Keratinocyte (primary cell): Measurements from ENCODE around the gene BABAM2. TPM values are rescaled to one million over a fixed set of nuclear protein-coding genes. Genes with fewer than 3 reads are reported as not detected.

Experiments
- DNase-seq: peaks from one replicate; pipeline ENCODE4 v3.0.0-alpha.2; 2011; ENCODE audit warnings: low read depth, missing footprints, low spot score
- FAIRE-seq: peaks from 2 replicates; lab custom pipeline; 2011; peaks lifted over from hg19 to GRCh38; lab: Jason Lieb, UNC
- H2AFZ ChIP-seq: 2 replicates; pipeline ENCODE4 v1.6.0; 2012; ENCODE audit warnings: low read length, control low read depth, inconsistent platforms; ENCODE audit not compliant: control insufficient read depth
- H3K27ac ChIP-seq: 2 replicates; pipeline ENCODE4 v1.5.1; 2011; ENCODE audit warnings: low read length; ENCODE audit not compliant: control insufficient read depth, insufficient read depth
- H3K27me3 ChIP-seq: 3 replicates; pipeline ENCODE4 v1.6.0; 2011; ENCODE audit warnings: low read length; ENCODE audit not compliant: control insufficient read depth, insufficient read depth; ENCODE audit errors: extremely low read depth
- H3K36me3 ChIP-seq, 2 experiments: 2 replicates in 1 of 2; 3 replicates in 1 of 2; pipeline ENCODE4 v1.5.1; 2011; ENCODE audit warnings: low read length in 2 of 2, mild to moderate bottlenecking in 1 of 2; ENCODE audit not compliant: control insufficient read depth in 2 of 2, insufficient read depth in 2 of 2; ENCODE audit errors: extremely low read depth in 1 of 2
- H3K4me1 ChIP-seq: 3 replicates; pipeline ENCODE4 v1.5.1; 2011; ENCODE audit warnings: low read length; ENCODE audit not compliant: control insufficient read depth, insufficient read depth; ENCODE audit errors: extremely low read depth
- H3K4me2 ChIP-seq: 3 replicates; pipeline ENCODE4 v1.6.0; 2011; ENCODE audit warnings: low read depth, low read length; ENCODE audit not compliant: control insufficient read depth, insufficient read depth; ENCODE audit errors: extremely low read depth
- H3K4me3 ChIP-seq, 3 experiments: fragments of 200-600 bp in 1 of 3; sonication (generic) in 1 of 3; 2 replicates in 2 of 3; 3 replicates in 1 of 3; pipeline ENCODE4 v1.5.1; 2011 to 2016; ENCODE audit warnings: low read length in 3 of 3, mild to moderate bottlenecking in 3 of 3, control low read depth in 2 of 3, inconsistent platforms in 1 of 3, low read depth in 1 of 3, mixed read lengths in 1 of 3, mixed run types in 1 of 3, moderate library complexity in 1 of 3; ENCODE audit not compliant: control insufficient read depth in 2 of 3, insufficient read depth in 2 of 3; ENCODE audit errors: extremely low read depth in 1 of 3
- H3K79me2 ChIP-seq: 2 replicates; pipeline ENCODE4 v1.6.0; 2012; ENCODE audit warnings: low read length; ENCODE audit not compliant: control insufficient read depth, insufficient read depth
- H3K9ac ChIP-seq: 3 replicates; pipeline ENCODE4 v1.6.0; 2011; ENCODE audit warnings: low read length; ENCODE audit not compliant: control insufficient read depth, insufficient read depth; ENCODE audit errors: extremely low read depth
- H3K9me1 ChIP-seq: 3 replicates; pipeline ENCODE4 v1.6.0; 2011; ENCODE audit warnings: low read length; ENCODE audit not compliant: control insufficient read depth, insufficient read depth; ENCODE audit errors: extremely low read depth
- H3K9me3 ChIP-seq: 2 replicates; pipeline ENCODE4 v1.5.1; 2012; ENCODE audit warnings: low read depth, low read length; ENCODE audit not compliant: control insufficient read depth
- H4K20me1 ChIP-seq: 3 replicates; pipeline ENCODE4 v1.6.0; 2011; ENCODE audit warnings: low read length; ENCODE audit not compliant: control insufficient read depth, insufficient read depth; ENCODE audit errors: extremely low read depth
- CTCF ChIP-seq, 3 experiments: IDR thresholded peaks in 1 of 3; conservative IDR thresholded peaks in 1 of 3; optimal IDR thresholded peaks in 1 of 3; 2 replicates in 2 of 3; 3 replicates in 1 of 3; pipeline versions ENCODE3 to v1.5.1; 2011; ENCODE audit warnings: low read length in 3 of 3, mild to moderate bottlenecking in 3 of 3, moderate library complexity in 2 of 3, control low read depth in 1 of 3, inconsistent platforms in 1 of 3; ENCODE audit not compliant: insufficient read depth in 2 of 3; ENCODE audit errors: extremely low read depth in 1 of 3
- EZH2 ChIP-seq: IDR thresholded peaks from one replicate; pipeline ENCODE4 v1.6.1; 2012; ENCODE audit warnings: inconsistent platforms, mild to moderate bottlenecking, low read length, moderate library complexity
- dilution Hi-C: fragments of 300-500 bp; cut with MboI; formaldehyde crosslinking; loops from one replicate; pipeline ENCODE4 v1.7.0; 2020; ENCODE audit warnings: low sequenced_read_pairs; ENCODE audit not compliant: extremely low pct_ligation_motif_present
- polyA plus RNA-seq, 5 experiments: library from polyadenylated mRNA; depleted of rRNA in 3 of 5; stranded (reverse) in 3 of 5; stranded (forward) in 1 of 5; unstranded in 1 of 5; fragments of >200 nt; gene quantifications; 1 replicate in 1 of 5; 2 replicates in 3 of 5; 3 replicates in 1 of 5; pipeline versions ENCODE4 v1.2.1 to v1.2.3, GENCODE V29; 2011 to 2012; ENCODE audit warnings: missing spikeins in 2 of 5, low read depth in 1 of 5, low replicate concordance in 1 of 5

The BABAM2 gene
- polyA plus RNA-seq, 1 donor (not counting 4 experiments of a cell fraction or from before 2014, with no cell fraction given) = 29.8 TPM

- Histone ChIP-seq H3K27ac (no peak overlapping the region), H3K4me1 (peaks cover 14% of the 10 kb centered on the region), H2AFZ (no peak overlapping the region), H3K9me1 (no peaks in the 10 kb centered on the region), H3K4me2 (no peak overlapping the region), H3K9me3 (no peaks in the 10 kb centered on the region), H3K36me3 (no peaks in the 10 kb centered on the region), H3K4me3 (no peak overlapping the region), H3K9ac (no peak overlapping the region), H4K20me1 (no peaks in the 10 kb centered on the region), H3K27me3 (no peaks in the 10 kb centered on the region), H3K79me2 (no peaks in the 10 kb centered on the region)
- no peak for DNase-seq
- no peak for TF ChIP-seq EZH2
- TF ChIP-seq CTCF (optimal IDR thresholded peaks at IDR 0.05 in 1 of 3, IDR thresholded peaks at IDR 0.05 in 1 of 3, conservative IDR thresholded peaks at IDR 0.05 in 1 of 3; ENCODE audit: extremely low read depth in 1 of 3, insufficient read depth in 2 of 3, low read length in 3 of 3) = no peak
- dilution Hi-C loops = no loop called here
- no peak for FAIRE-seq
Observed at GRCh38 chr2:28148000-28148399, 257.5 kb downstream of the BABAM2 start.

GRCh38 chr2:28148566-28148965 is 258.0 kb downstream of the BABAM2 start:
- TF ChIP-seq EZH2 (no peak), CTCF (optimal IDR thresholded peaks at IDR 0.05 in 1 of 3, IDR thresholded peaks at IDR 0.05 in 1 of 3, conservative IDR thresholded peaks at IDR 0.05 in 1 of 3; ENCODE audit: extremely low read depth in 1 of 3, insufficient read depth in 2 of 3, low read length in 3 of 3) (no peak)
- no peak overlapping the region for H3K4me2 ChIP-seq
- no peak overlapping the region for H3K4me3 ChIP-seq
- no peaks in the 10 kb centered on the region for H3K79me2 ChIP-seq
- H4K20me1 ChIP-seq = no peaks in the 10 kb centered on the region
- H3K9me1 ChIP-seq = no peaks in the 10 kb centered on the region
- DNase-seq (no peak), FAIRE-seq (no peak)
- H3K27ac ChIP-seq = no peak overlapping the region
- H3K27me3 ChIP-seq = no peaks in the 10 kb centered on the region
- dilution Hi-C loops = no loop called here
- peaks cover 18% of the 10 kb centered on the region for H3K4me1 ChIP-seq
- no peak overlapping the region for H2AFZ ChIP-seq
- no peaks in the 10 kb centered on the region for H3K9me3 ChIP-seq
- H3K9ac ChIP-seq = no peak overlapping the region
- no peaks in the 10 kb centered on the region for H3K36me3 ChIP-seq
